NCI-H2081 treated with DMSO at 0.1 percent for 48 hours (cell line): ENCODE data around the gene C1QA.
"Not testable (repeated sequence)": the region's sequence is repeated elsewhere in the genome, so short reads cannot be mapped to it uniquely, and the experiment has no call there.

Source experiments
- DNase-seq: peaks from one replicate; lab custom pipeline; 2025; lab: John Stamatoyannopoulos, UW

C1QA gene

GRCh38 chr1:22641247-22641646 is 4.8 kb downstream of the C1QA start:
- DNase-seq = no peak

- DNase-seq = no peak
These were observed 5.6 kb downstream of the C1QA start for GRCh38 chr1:22641906-22642636.

GRCh38 chr1:22643381-22643780 is 7.0 kb downstream of the C1QA start, which contains the start of gene C1QC:
TSS of gene C1QC (plus strand) at chr1:22643633. CDS start at chr1:22644024, 391 bp downstream.
- no peak for DNase-seq

GRCh38 chr1:22643928-22644327 is 7.5 kb downstream of the C1QA start:
- no peak for DNase-seq

- DNase-seq = no peak
These were observed 9.5 kb downstream of the C1QA start for GRCh38 chr1:22645931-22646330.

GRCh38 chr1:22646384-22646783 is 10.0 kb downstream of the C1QA start:
- no peak for DNase-seq

- DNase-seq = no peak
These were observed 13.8 kb downstream of the C1QA start for GRCh38 chr1:22650089-22650693.

GRCh38 chr1:22651941-22652856 is 15.8 kb downstream of the C1QA start:
- no peak for DNase-seq

- no peak for DNase-seq
These were observed 16.5 kb downstream of the C1QA start, which contains the start of gene C1QB for GRCh38 chr1:22652881-22653316. TSS of gene C1QB (plus strand) at chr1:22653236. CDS start at chr1:22659463, 6,227 bp downstream.

GRCh38 chr1:22654692-22655091 is 18.3 kb downstream of the C1QA start:
- no peak for DNase-seq

GRCh38 chr1:22658385-22659163 is 22.1 kb downstream of the C1QA start:
- DNase-seq = no peak

- DNase-seq = no peak
These were observed 24.4 kb downstream of the C1QA start for GRCh38 chr1:22660716-22661241.

GRCh38 chr1:22661880-22662279 is 25.5 kb downstream of the C1QA start:
- no peak for DNase-seq

GRCh38 chr1:22662318-22662717 is 25.9 kb downstream of the C1QA start:
- DNase-seq = no peak

GRCh38 chr1:22662986-22663408 is 26.6 kb downstream of the C1QA start:
- DNase-seq = no peak

GRCh38 chr1:22665752-22666151 is 29.3 kb downstream of the C1QA start:
- no peak for DNase-seq

- no peak for DNase-seq
These were observed 30.0 kb downstream of the C1QA start for GRCh38 chr1:22666412-22666811.

- DNase-seq = not testable (repeated sequence)
These were observed 32.4 kb downstream of the C1QA start for GRCh38 chr1:22668840-22669239.

- no peak for DNase-seq
These were observed 34.0 kb downstream of the C1QA start for GRCh38 chr1:22670352-22670975.

GRCh38 chr1:22671999-22672398 is 35.6 kb downstream of the C1QA start:
- no peak for DNase-seq
